ENCODE data around the gene ONECUT2. TPM values are rescaled to one million over a fixed set of nuclear protein-coding genes. Genes with fewer than 3 reads are reported as not detected.
"Not testable (repeated sequence)": the region's sequence is repeated elsewhere in the genome, so short reads cannot be mapped to it uniquely, and the experiment has no call there.

Gene ONECUT2
- total RNA-seq, 2 experiments from 2014 or later: not detected

DNA sequence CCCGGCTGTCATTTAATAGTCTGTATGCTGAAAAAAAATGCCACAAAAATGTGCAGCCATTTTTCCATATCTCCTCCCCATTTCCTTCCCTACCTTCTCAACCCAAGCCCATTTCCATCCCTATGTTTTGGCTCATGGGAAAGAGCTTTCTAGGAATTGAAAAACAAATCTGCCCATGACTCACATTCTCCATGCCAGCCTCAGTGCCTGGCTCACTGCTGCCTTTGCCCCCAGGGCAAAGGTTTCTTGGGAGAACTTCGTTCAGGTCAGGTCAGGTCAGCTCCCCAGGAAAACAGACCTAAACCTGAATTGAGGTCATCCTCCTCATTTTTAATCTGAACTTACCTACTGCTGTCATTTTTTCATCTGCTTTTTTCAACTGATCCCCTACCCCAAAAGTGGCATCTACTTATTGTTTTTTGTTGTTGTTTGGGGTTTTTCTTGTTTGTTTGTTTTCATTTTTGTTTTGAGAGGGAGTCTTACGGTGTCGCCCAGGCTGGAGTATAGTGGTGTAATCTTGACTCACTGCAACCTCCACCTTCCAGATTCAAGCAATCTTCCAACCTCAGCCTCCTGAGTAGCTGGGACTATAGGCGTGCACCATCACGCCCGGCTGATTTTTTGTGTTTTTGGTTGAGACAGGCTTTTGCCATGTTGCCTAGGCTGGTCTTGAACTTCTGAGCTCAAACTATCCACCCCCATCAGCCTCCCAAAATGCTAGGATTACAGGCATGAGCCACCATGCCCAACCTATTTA, 84.7 kb downstream of the ONECUT2 start:
- Histone ChIP-seq H3K9me2 (ENCODE audit: insufficient read depth, low read length) (no peaks in the 10 kb centered on the region), H4K20me1 (ENCODE audit: insufficient read depth, low read length) (no peaks in the 10 kb centered on the region), H3K27ac (ENCODE audit: low read depth, low read length, poor library complexity, severe bottlenecking) (no peak overlapping the region), H3K4me2 (ENCODE audit: low read length) (no peak overlapping the region), H3K4me1 (ENCODE audit: insufficient read depth, low read length, poor library complexity, severe bottlenecking) (no peaks in the 10 kb centered on the region), H3K36me3 (ENCODE audit: insufficient read depth, low read length) (no peaks in the 10 kb centered on the region), H3K9me3 (ENCODE audit: low read length) (no peaks in the 10 kb centered on the region), H3K79me2 (ENCODE audit: insufficient read depth, low read depth, low read length) (no peaks in the 10 kb centered on the region), H2AFZ (ENCODE audit: low read length) (no peak overlapping the region), H3K4me3 (ENCODE audit: low read depth, low read length, poor library complexity, severe bottlenecking) (no peak overlapping the region)
- no TSS peak for BruUV-seq (replicated peaks)
- ChIA-PET CTCF (ENCODE audit: unreplicated experiment) (no interaction called here), POLR2A (no interaction called here)
- DNase-seq (ENCODE audit: low spot score): no peak
- intact Hi-C loops (cut with micrococcal nuclease; ENCODE audit: unreplicated experiment): no loop called here
- TF ChIP-seq, protein P1, sequence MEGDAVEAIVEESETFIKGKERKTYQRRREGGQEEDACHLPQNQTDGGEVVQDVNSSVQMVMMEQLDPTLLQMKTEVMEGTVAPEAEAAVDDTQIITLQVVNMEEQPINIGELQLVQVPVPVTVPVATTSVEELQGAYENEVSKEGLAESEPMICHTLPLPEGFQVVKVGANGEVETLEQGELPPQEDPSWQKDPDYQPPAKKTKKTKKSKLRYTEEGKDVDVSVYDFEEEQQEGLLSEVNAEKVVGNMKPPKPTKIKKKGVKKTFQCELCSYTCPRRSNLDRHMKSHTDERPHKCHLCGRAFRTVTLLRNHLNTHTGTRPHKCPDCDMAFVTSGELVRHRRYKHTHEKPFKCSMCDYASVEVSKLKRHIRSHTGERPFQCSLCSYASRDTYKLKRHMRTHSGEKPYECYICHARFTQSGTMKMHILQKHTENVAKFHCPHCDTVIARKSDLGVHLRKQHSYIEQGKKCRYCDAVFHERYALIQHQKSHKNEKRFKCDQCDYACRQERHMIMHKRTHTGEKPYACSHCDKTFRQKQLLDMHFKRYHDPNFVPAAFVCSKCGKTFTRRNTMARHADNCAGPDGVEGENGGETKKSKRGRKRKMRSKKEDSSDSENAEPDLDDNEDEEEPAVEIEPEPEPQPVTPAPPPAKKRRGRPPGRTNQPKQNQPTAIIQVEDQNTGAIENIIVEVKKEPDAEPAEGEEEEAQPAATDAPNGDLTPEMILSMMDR (conservative IDR thresholded peaks at IDR 0.05; ENCODE audit: low read length): no peak
- TF ChIP-seq EZH2phosphoT487 (IDR thresholded peaks at IDR 0.05; ENCODE audit: borderline replicate concordance, low read depth, low read length): no peak

DNA sequence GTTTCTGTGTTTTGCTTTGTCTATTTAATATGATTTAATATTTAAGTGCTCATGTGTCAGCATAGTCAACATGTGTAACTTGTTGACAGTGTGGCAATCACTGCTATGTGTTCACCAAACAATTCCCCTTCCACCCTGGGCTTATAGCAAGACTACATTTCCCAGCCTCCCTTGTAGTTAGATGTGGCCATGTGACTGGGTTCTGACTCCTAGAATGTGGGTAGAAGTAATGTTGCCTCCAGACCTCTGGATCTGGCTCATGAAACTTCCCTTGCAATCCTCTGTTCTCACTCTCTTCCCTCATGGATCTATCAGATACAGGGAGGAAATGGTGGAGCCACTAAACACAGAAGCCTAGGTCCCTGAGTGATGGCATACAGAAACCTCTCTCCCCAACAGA, 87.2 kb downstream of the ONECUT2 start:
- H3K36me3 ChIP-seq (ENCODE audit: insufficient read depth, low read length); H3K4me2 ChIP-seq (ENCODE audit: low read length); H3K9me3 ChIP-seq (ENCODE audit: low read length); H4K20me1 ChIP-seq (ENCODE audit: insufficient read depth, low read length); H3K4me1 ChIP-seq (ENCODE audit: insufficient read depth, low read length, poor library complexity, severe bottlenecking); H3K9me2 ChIP-seq (ENCODE audit: insufficient read depth, low read length); CTCF ChIA-PET (ENCODE audit: unreplicated experiment); BruUV-seq (replicated peaks); H3K79me2 ChIP-seq (ENCODE audit: insufficient read depth, low read depth, low read length); H2AFZ ChIP-seq (ENCODE audit: low read length); H3K27ac ChIP-seq (ENCODE audit: low read depth, low read length, poor library complexity, severe bottlenecking); DNase-seq (ENCODE audit: low spot score); POLR2A ChIA-PET; H3K4me3 ChIP-seq (ENCODE audit: low read depth, low read length, poor library complexity, severe bottlenecking); intact Hi-C loops (cut with micrococcal nuclease; ENCODE audit: unreplicated experiment): not testable (repeated sequence)

DNA sequence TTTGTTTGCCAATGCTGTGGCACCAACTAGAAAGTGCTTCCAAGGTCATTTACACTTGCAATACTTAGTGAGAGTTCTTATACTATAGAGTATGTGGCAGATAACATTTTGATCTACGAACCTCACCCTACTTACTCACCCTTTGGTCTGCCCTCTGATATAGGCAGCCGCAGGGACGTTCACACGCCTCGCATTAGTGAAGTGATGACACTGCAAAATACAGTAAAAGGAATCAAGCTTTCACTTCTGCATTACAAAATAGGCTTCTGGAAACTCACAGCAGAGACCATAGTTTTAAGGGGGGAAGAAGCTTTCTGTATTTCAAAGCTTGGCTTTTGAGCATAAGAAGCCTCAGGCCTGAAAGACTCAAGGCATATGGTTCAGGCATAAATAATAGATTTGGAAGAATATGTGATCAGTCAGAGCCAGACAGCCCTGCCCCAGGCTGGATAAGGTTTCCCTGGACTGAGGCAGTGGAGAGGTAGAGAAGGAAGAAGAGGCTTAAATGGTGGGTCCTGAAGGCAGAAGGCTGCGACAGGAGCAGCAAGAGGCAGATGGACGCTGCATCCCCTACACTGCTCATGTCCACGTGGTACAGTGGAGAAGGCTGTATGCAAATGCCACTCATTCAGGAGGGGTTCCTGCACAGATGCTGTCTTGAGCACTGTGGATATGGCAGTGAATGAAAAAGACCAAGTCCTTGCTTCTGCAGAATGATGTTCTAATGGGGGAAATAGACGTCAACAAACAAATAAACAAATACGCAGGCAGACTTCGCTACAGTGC, 88.2 kb downstream of the ONECUT2 start:
- no peak for DNase-seq (ENCODE audit: low spot score)
- Histone ChIP-seq H3K36me3 (ENCODE audit: insufficient read depth, low read length) (no peaks in the 10 kb centered on the region), H3K9me2 (ENCODE audit: insufficient read depth, low read length) (no peaks in the 10 kb centered on the region), H3K4me2 (ENCODE audit: low read length) (no peak overlapping the region), H3K4me1 (ENCODE audit: insufficient read depth, low read length, poor library complexity, severe bottlenecking) (no peaks in the 10 kb centered on the region), H3K9me3 (ENCODE audit: low read length) (no peaks in the 10 kb centered on the region), H3K4me3 (ENCODE audit: low read depth, low read length, poor library complexity, severe bottlenecking) (no peak overlapping the region), H3K27ac (ENCODE audit: low read depth, low read length, poor library complexity, severe bottlenecking) (no peak overlapping the region), H4K20me1 (ENCODE audit: insufficient read depth, low read length) (no peaks in the 10 kb centered on the region), H2AFZ (ENCODE audit: low read length) (no peak overlapping the region), H3K79me2 (ENCODE audit: insufficient read depth, low read depth, low read length) (no peaks in the 10 kb centered on the region)
- CTCF ChIA-PET (ENCODE audit: unreplicated experiment): no interaction called here
- no TSS peak for BruUV-seq (replicated peaks)
- POLR2A ChIA-PET: no interaction called here
- intact Hi-C loops (cut with micrococcal nuclease; ENCODE audit: unreplicated experiment): no loop called here
- TF ChIP-seq EZH2phosphoT487 (IDR thresholded peaks at IDR 0.05; ENCODE audit: borderline replicate concordance, low read depth, low read length): no peak
- TF ChIP-seq, protein P1 (conservative IDR thresholded peaks at IDR 0.05; ENCODE audit: low read length): no peak
